Choroid plexus epithelial cell (primary cell): Measurements from ENCODE around the gene POLN.

Source experiments
- DNase-seq: peaks from one replicate; pipeline ENCODE4 v3.0.0-alpha.2; 2010; ENCODE audit warnings: low read depth
- H3K4me3 ChIP-seq: 2 replicates; pipeline ENCODE4 v1.5.1; 2011; ENCODE audit warnings: low read depth, mild to moderate bottlenecking, control low read depth, low read length, moderate library complexity
- TF ChIP-seq, protein P1 (sequence below): conservative IDR thresholded peaks from 2 replicates; pipeline ENCODE4 v1.5.1; 2011; ENCODE audit warnings: low read depth, mild to moderate bottlenecking, control low read depth, inconsistent platforms, low read length, moderate library complexity

The POLN gene

DNA sequence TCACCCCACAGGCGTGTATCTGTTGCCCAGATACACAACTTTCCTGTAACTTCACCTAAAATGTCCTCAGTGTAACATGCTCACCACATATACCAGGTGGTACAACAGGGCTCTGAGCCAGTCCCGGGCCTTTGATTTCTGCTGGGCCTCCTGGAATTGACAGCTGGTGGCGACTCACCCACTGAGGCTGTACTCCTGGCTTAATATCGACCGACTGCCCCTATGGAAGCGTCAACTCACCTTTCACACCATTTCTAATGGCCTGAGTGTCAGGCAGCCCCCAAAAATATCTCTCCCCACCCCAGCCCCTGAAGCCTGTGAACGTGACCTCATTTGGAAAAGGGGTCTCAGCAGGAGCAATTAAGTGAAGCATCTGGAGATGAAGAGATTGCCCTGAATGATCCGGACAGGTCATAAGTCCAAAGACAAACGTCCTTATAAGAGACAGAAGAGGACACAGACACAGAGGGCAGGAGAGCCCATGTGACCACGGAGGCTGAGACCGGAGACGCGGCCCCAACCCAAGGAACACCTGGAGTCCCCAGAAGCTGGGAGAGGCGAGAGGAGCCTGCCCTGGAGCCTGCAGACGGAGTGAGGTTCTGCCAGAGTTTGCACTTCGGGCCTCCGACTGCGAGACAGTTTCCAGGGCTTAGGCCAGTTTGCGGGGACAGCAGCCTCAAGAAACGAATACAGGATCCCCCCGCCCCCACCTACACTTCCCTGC lies 32.6 kb upstream of the POLN start:
- no peak overlapping the region for H3K4me3 ChIP-seq

DNA sequence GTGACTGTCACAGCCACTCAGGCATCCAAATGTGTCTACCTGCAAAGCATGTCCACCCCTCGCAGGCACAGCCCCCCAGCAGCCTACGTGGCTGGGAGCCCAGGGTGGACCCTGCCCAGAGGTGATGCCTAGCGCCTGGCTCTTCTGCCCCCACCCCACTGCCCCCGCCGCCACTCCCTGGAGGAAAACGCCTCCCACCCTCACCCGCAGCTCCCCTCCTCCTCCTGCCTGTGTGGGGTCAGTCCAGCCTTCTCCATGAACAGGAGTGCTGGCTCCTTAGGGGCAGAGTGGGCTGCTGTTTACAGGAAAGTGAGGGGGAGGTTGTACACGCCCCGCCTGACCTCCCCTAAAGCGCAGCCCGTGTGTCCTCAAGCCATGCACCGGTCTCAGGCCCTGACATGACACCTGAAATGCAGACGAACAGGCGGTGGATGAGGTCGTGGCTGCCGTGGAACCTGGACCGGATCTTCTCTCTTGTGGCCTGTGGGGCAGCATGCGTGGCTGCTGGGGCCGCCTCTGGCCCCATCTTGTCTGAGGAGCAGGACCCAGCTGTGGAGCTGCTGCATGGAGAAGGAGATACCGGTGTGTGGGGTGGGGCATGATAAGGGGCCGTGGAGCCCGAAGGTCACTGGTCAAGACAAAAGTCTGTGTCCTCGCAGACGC lies 31.9 kb upstream of the POLN start:
- TF ChIP-seq, protein P1, sequence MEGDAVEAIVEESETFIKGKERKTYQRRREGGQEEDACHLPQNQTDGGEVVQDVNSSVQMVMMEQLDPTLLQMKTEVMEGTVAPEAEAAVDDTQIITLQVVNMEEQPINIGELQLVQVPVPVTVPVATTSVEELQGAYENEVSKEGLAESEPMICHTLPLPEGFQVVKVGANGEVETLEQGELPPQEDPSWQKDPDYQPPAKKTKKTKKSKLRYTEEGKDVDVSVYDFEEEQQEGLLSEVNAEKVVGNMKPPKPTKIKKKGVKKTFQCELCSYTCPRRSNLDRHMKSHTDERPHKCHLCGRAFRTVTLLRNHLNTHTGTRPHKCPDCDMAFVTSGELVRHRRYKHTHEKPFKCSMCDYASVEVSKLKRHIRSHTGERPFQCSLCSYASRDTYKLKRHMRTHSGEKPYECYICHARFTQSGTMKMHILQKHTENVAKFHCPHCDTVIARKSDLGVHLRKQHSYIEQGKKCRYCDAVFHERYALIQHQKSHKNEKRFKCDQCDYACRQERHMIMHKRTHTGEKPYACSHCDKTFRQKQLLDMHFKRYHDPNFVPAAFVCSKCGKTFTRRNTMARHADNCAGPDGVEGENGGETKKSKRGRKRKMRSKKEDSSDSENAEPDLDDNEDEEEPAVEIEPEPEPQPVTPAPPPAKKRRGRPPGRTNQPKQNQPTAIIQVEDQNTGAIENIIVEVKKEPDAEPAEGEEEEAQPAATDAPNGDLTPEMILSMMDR, result no peak
- DNase-seq, result no peak
- no peak overlapping the region for H3K4me3 ChIP-seq

More for the DNA sequence above, 32.6 kb upstream of the POLN start:
- TF ChIP-seq, protein P1, result no peak
- no peak for DNase-seq

DNA sequence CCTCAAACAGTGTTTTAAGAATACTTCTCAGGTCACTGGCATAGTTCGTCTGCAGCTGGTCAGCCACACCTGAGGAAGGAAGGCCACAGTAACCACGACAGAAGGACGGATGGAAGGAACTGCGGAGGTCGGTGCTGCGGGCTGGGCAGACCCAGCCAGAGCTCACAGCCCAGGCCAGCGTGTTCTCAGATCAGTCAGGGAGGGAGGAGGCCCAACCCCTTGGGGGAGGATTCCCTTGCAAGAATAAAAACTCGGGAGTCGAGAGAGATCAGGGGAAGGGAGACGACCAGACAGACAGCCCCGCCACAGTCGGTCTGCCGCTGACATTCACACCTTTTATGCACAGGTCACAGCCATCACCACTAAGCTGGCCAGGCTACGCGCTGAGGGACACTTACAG lies 31.3 kb upstream of the POLN start:
- DNase-seq, result no peak
- TF ChIP-seq, protein P1, result no peak
- H3K4me3 ChIP-seq, result no peak overlapping the region

DNA sequence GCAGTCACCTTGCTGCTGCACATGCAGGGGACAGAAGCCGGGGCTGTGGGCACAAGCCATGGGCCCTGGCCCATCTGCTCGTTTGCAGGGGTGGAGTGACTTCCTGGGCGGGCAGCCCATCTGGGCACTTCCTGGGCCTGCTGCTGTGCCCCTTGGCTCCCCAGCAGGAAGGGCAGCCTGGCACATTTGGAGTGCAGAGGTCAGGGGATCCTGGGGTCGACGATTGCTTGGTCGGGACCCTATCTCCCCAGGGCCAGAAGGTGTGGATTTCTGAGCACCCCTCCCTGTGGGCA lies 30.9 kb upstream of the POLN start:
- TF ChIP-seq, protein P1, result no peak
- H3K4me3 ChIP-seq, result no peak overlapping the region
- no peak for DNase-seq

DNA sequence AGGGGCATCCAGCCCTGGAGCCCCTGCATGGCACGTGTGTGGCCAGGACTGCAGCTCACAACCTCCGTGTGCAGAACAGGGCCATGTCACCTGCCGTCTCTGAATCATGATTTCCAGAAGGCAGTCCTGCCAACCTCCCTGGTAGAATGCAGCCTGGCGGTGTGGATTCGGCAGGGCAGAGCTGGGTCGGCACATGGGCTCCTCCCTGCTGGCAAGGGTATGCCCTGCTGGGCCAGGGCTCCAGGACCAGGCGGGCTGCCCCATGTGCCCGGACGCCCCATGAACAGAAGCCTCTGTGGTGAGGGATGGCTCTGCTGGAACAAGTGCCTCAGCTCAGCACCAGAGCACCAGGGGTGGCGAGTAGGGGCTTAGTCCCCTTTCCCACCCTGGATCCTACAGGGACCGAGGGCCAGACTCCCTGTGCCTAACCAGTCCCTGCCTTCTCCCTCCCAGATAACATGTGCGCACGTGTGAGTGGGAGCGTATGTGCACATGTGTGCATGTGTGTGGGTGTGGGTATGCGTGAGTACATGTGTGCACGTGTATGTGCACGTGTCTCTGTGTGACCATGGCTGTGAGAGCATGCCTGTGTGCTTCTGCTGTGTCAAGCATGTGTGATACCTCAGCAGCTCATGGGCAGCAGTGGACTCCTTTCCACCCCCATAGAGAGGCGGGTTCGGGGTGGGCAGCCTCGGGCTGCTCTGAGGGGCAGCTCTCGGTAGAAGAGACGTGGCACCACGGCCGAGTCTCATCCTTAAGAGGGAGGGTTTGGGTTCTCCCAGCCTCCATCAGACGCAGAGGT lies 30.3 kb upstream of the POLN start:
- TF ChIP-seq, protein P1, result no peak
- DNase-seq, result no peak
- H3K4me3 ChIP-seq, result no peak overlapping the region

DNA sequence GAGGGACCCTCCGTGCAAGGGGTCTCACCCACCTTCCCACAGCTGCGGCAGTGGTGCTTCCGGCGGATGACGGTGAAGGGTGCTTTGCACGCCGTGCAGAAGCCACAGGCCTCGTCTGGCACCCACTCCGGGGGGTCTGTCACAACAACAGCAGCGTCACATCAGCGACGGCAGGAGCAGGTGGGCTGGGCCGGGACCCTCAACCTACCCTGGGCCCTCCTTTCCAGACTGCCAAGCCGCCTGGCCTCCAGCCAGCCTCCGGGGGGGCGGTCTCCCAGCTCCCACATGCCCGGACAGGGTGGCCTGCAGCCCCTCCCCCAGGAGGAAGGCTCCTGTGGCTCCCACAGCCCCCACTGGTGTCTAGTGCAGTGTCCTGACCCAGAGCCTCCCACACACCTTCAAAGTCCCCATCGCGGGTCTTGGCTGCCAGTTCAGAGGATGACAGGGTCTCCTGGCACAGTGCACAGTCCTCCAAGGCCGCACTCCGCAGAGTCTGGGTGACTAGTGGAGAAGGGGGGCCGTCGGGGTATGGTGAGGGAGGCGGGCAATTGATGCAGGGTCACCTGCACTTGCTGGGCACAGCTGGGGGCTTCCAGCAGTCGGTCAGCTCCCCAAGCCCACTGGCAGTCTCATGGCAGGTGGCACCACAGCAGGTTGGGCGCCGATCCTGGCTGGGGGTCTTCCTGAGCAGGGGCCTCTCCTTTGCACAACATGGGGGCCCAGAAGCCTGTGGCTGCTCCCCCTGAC lies 29.5 kb upstream of the POLN start:
- TF ChIP-seq, protein P1, result no peak
- no peak overlapping the region for H3K4me3 ChIP-seq
- no peak for DNase-seq
